CD4-positive, CD25-positive, alpha-beta regulatory T cell (primary cell): ENCODE measurements around the gene BHLHE41. TPM values are rescaled to one million over a fixed set of nuclear protein-coding genes. Genes with fewer than 3 reads are reported as not detected.

Experiments
- ATAC-seq, 2 donors: fragments of 150-1000 bp; cut with Tn5 transposase; one replicate each; pipeline ENCODE4 v1.10.0; 2021; ENCODE audit warnings: low read depth in 2 of 2, moderate number of reproducible peaks in 2 of 2, moderate library complexity in 1 of 2
- DNase-seq, 3 donors: peaks; one replicate each; pipeline versions ENCODE4 v3.0.0 to v3.0.0-alpha.2; 2012 to 2022; ENCODE audit warnings: mixed read lengths in 1 of 3
- H3K27ac ChIP-seq: one replicate; pipeline ENCODE4 v1.7.0; 2013; ENCODE audit warnings: mild to moderate bottlenecking, low read length; ENCODE audit not compliant: insufficient read depth, poor library complexity, severe bottlenecking
- H3K27me3 ChIP-seq: one replicate; pipeline ENCODE4 v1.7.0; 2013; ENCODE audit warnings: low read length; ENCODE audit not compliant: control insufficient read depth, insufficient read depth
- H3K36me3 ChIP-seq: one replicate; pipeline ENCODE4 v1.7.0; 2013; ENCODE audit warnings: mild to moderate bottlenecking, low read length, moderate library complexity; ENCODE audit not compliant: control insufficient read depth, insufficient read depth
- H3K4me1 ChIP-seq: 2 replicates; pipeline ENCODE4 v1.7.0; 2013; ENCODE audit warnings: mild to moderate bottlenecking, low read length; ENCODE audit not compliant: insufficient read depth, control insufficient read depth, poor library complexity, severe bottlenecking
- H3K4me3 ChIP-seq: one replicate; pipeline ENCODE4 v1.7.0; 2013; ENCODE audit warnings: low read depth, mild to moderate bottlenecking, low read length, moderate library complexity
- H3K9me3 ChIP-seq, 2 experiments: 1 replicate in 1 of 2; 2 replicates in 1 of 2; pipeline ENCODE4 v1.7.0; 2013; ENCODE audit warnings: low read length in 2 of 2, mild to moderate bottlenecking in 1 of 2, moderate library complexity in 1 of 2; ENCODE audit not compliant: control insufficient read depth in 2 of 2
- H3K27ac Mint-ChIP-seq, 3 donors: one replicate each; pipeline ENCODE4 v1.8.0; 2020 to 2022; ENCODE audit warnings: mild to moderate bottlenecking in 3 of 3, mixed read lengths in 3 of 3, moderate library complexity in 2 of 3
- H3K27me3 Mint-ChIP-seq: one replicate; pipeline ENCODE4 v1.8.0; 2022; ENCODE audit warnings: mild to moderate bottlenecking, mixed read lengths
- H3K36me3 Mint-ChIP-seq: one replicate; pipeline ENCODE4 v1.8.0; 2020; ENCODE audit warnings: mixed read lengths
- H3K4me1 Mint-ChIP-seq, 4 donors: one replicate each; pipeline ENCODE4 v1.8.0; 2020 to 2022; ENCODE audit warnings: mixed read lengths in 4 of 4, mild to moderate bottlenecking in 1 of 4
- H3K4me3 Mint-ChIP-seq, 4 donors: one replicate each; pipeline ENCODE4 v1.8.0; 2020 to 2022; ENCODE audit warnings: mild to moderate bottlenecking in 4 of 4, mixed read lengths in 4 of 4, moderate library complexity in 3 of 4
- H3K9me3 Mint-ChIP-seq, 7 donors: one replicate each; pipeline ENCODE4 v1.8.0; 2020 to 2022; ENCODE audit warnings: mixed read lengths in 7 of 7, mild to moderate bottlenecking in 3 of 7, moderate library complexity in 2 of 7
- polyA plus RNA-seq, 4 donors: library from polyadenylated mRNA; unstranded; fragments of 300-500 nt; fragmentation: Illumina TruSeq; gene quantifications; one replicate each; pipeline ENCODE4 v1.2.3, GENCODE V29; 2021
- total RNA-seq: library from RNA; stranded (reverse); gene quantifications from one replicate; pipeline ENCODE4 v1.2.3, GENCODE V29; 2022

BHLHE41 gene
- total and polyA plus RNA-seq, 5 donors from 2014 or later, result not detected

- Mint-ChIP-seq H3K4me1 (peaks cover 0 to 24% (median 19%) of the 10 kb centered on the region in 4 donors), H3K4me3 (no peak overlapping the region), H3K27ac (no peak overlapping the region), H3K27me3 (peaks cover 79% of the 10 kb centered on the region), H3K9me3 (peaks cover 0 to 1% (median 0%) of the 10 kb centered on the region in 7 donors), H3K36me3 (no peaks in the 10 kb centered on the region)
- H3K9me3 ChIP-seq, result no peaks in the 10 kb centered on the region
- DNase-seq, result no peak
- no peaks in the 10 kb centered on the region for H3K36me3 ChIP-seq
- H3K4me1 ChIP-seq, result peaks cover 24% of the 10 kb centered on the region
- ATAC-seq, result no peak
- H3K27ac ChIP-seq, result no peak overlapping the region
- H3K4me3 ChIP-seq, result no peak overlapping the region
- peaks cover 54% of the 10 kb centered on the region for H3K27me3 ChIP-seq
Measured at GRCh38 chr12:26118308-26118707, 6.5 kb downstream of the BHLHE41 start.

- Mint-ChIP-seq H3K9me3 (peaks cover 0 to 4% (median 0%) of the 10 kb centered on the region in 7 donors), H3K27ac (no peak overlapping the region), H3K36me3 (no peaks in the 10 kb centered on the region), H3K4me3 (peak overlapping the region in 2 of 4 donors; percentile 7 to 28), H3K4me1 (peaks cover 6 to 19% (median 14%) of the 10 kb centered on the region in 4 donors), H3K27me3 (peaks cover 84% of the 10 kb centered on the region)
- ATAC-seq, result no peak
- Histone ChIP-seq H3K27me3 (peaks cover 62% of the 10 kb centered on the region), H3K4me1 (peaks cover 16% of the 10 kb centered on the region), H3K27ac (no peak overlapping the region), H3K36me3 (no peaks in the 10 kb centered on the region), H3K9me3 (no peaks in the 10 kb centered on the region), H3K4me3 (no peak overlapping the region)
- DNase-seq, result no peak
Measured at GRCh38 chr12:26116829-26117715, 7.8 kb downstream of the BHLHE41 start.

- H3K4me1 Mint-ChIP-seq, result peaks cover 6 to 19% (median 8%) of the 10 kb centered on the region in 4 donors
- no peak for DNase-seq
Measured at GRCh38 chr12:26114720-26115401, 10.0 kb downstream of the BHLHE41 start.

GRCh38 chr12:26113853-26114719, 10.8 kb downstream of the BHLHE41 start:
- H3K27ac Mint-ChIP-seq, result no peak overlapping the region
- H3K36me3 Mint-ChIP-seq, result no peaks in the 10 kb centered on the region
- H3K4me1 Mint-ChIP-seq, result peaks cover 5 to 13% (median 7%) of the 10 kb centered on the region in 4 donors

More at GRCh38 chr12:26114720-26115401, 10.0 kb downstream of the BHLHE41 start:
- Mint-ChIP-seq H3K36me3 (no peaks in the 10 kb centered on the region), H3K9me3 (peaks cover 0 to 4% (median 1%) of the 10 kb centered on the region in 7 donors), H3K4me3 (peak overlapping the region; percentile 17 to 89 (median 75)), H3K27me3 (peaks cover 81% of the 10 kb centered on the region), H3K27ac (no peak overlapping the region)
- H3K27me3 ChIP-seq, result peaks cover 45% of the 10 kb centered on the region
- H3K4me1 ChIP-seq, result peaks cover 11% of the 10 kb centered on the region
- no peak overlapping the region for H3K27ac ChIP-seq
- no peaks in the 10 kb centered on the region for H3K36me3 ChIP-seq
- no peak for ATAC-seq
- peak overlapping the region; percentile 16 for H3K4me3 ChIP-seq
- no peaks in the 10 kb centered on the region for H3K9me3 ChIP-seq

GRCh38 chr12:26113181-26113654, 11.6 kb downstream of the BHLHE41 start:
- no peaks in the 10 kb centered on the region for H3K36me3 ChIP-seq
- Mint-ChIP-seq H3K9me3 (peaks cover 0 to 4% (median 1%) of the 10 kb centered on the region in 7 donors), H3K4me3 (peak overlapping the region; percentile 12 to 82 (median 80)), H3K4me1 (peaks cover 5 to 13% (median 7%) of the 10 kb centered on the region in 4 donors), H3K27me3 (peaks cover 86% of the 10 kb centered on the region), H3K36me3 (no peaks in the 10 kb centered on the region), H3K27ac (no peak overlapping the region)
- DNase-seq (no peak), ATAC-seq (no peak)
- no peak overlapping the region for H3K4me3 ChIP-seq
- H3K27me3 ChIP-seq, result peaks cover 35% of the 10 kb centered on the region
- H3K27ac ChIP-seq, result no peak overlapping the region
- no peaks in the 10 kb centered on the region for H3K9me3 ChIP-seq
- H3K4me1 ChIP-seq, result peaks cover 11% of the 10 kb centered on the region

More at GRCh38 chr12:26113853-26114719, 10.8 kb downstream of the BHLHE41 start:
- H3K4me3 Mint-ChIP-seq, result peak overlapping the region; percentile 17 to 89 (median 81)
- H3K9me3 ChIP-seq, result no peaks in the 10 kb centered on the region
- H3K9me3 Mint-ChIP-seq, result peaks cover 0 to 4% (median 1%) of the 10 kb centered on the region in 7 donors
- peaks cover 11% of the 10 kb centered on the region for H3K4me1 ChIP-seq
- H3K27ac ChIP-seq, result peak overlapping the region; percentile 10
- H3K4me3 ChIP-seq, result peak overlapping the region; percentile 16
- DNase-seq (peak; percentile 26 to 83 (median 46)), ATAC-seq (peak; percentile 71 to 73)
- no peaks in the 10 kb centered on the region for H3K36me3 ChIP-seq
- peaks cover 40% of the 10 kb centered on the region for H3K27me3 ChIP-seq
- peaks cover 81% of the 10 kb centered on the region for H3K27me3 Mint-ChIP-seq

- H3K4me3 Mint-ChIP-seq, result peak overlapping the region in 3 of 4 donors; percentile 12 to 58 (median 53)
- H3K27ac Mint-ChIP-seq, result no peak overlapping the region
- H3K36me3 Mint-ChIP-seq, result no peaks in the 10 kb centered on the region
Measured at GRCh38 chr12:26112703-26113147, 12.1 kb downstream of the BHLHE41 start.

GRCh38 chr12:26112232-26112631, 12.6 kb downstream of the BHLHE41 start:
- H3K27me3 ChIP-seq, result peaks cover 35% of the 10 kb centered on the region
- H3K36me3 ChIP-seq, result no peaks in the 10 kb centered on the region
- H3K9me3 ChIP-seq, result no peaks in the 10 kb centered on the region
- H3K4me3 ChIP-seq, result no peak overlapping the region
- no peaks in the 10 kb centered on the region for H3K36me3 Mint-ChIP-seq
- H3K9me3 Mint-ChIP-seq, result peaks cover 0 to 4% (median 1%) of the 10 kb centered on the region in 7 donors
- no peak overlapping the region for H3K27ac ChIP-seq
- no peak overlapping the region for H3K27ac Mint-ChIP-seq
- peak overlapping the region in 2 of 4 donors; percentile 12 to 53 for H3K4me3 Mint-ChIP-seq
- H3K4me1 Mint-ChIP-seq, result peaks cover 5 to 13% (median 7%) of the 10 kb centered on the region in 4 donors
- H3K27me3 Mint-ChIP-seq, result peaks cover 86% of the 10 kb centered on the region
- DNase-seq (no peak), ATAC-seq (no peak)
- H3K4me1 ChIP-seq, result peaks cover 11% of the 10 kb centered on the region

More at GRCh38 chr12:26112703-26113147, 12.1 kb downstream of the BHLHE41 start:
- Mint-ChIP-seq H3K9me3 (peaks cover 0 to 4% (median 1%) of the 10 kb centered on the region in 7 donors), H3K27me3 (peaks cover 86% of the 10 kb centered on the region), H3K4me1 (peaks cover 5 to 13% (median 7%) of the 10 kb centered on the region in 4 donors)
- peaks cover 11% of the 10 kb centered on the region for H3K4me1 ChIP-seq
- H3K27ac ChIP-seq, result no peak overlapping the region
- no peak overlapping the region for H3K4me3 ChIP-seq
- H3K9me3 ChIP-seq, result no peaks in the 10 kb centered on the region
- no peak for DNase-seq
- no peak for ATAC-seq
- H3K27me3 ChIP-seq, result peaks cover 33% of the 10 kb centered on the region
- H3K36me3 ChIP-seq, result no peaks in the 10 kb centered on the region
